HEK293 (cell line): ENCODE data around the gene ARMC3.

Source experiments
- ELK4 ChIP-seq: IDR thresholded peaks from 2 replicates; pipeline ENCODE4 v1.6.1; 2011; ENCODE audit warnings: mild to moderate bottlenecking, low read depth, low read length, borderline replicate concordance
- GLIS2 ChIP-seq: fragments of 450-650 bp; formaldehyde crosslinking; IDR thresholded peaks from 2 replicates; pipeline ENCODE4 v1.5.1; 2016; ENCODE audit warnings: missing biosample characterization, missing genetic modification characterization
- HIC1 ChIP-seq: fragments of 450-650 bp; formaldehyde crosslinking; IDR thresholded peaks from 2 replicates; pipeline ENCODE4 v1.5.1; 2016; ENCODE audit warnings: missing biosample characterization, missing genetic modification characterization
- INSM2 ChIP-seq: fragments of 450-650 bp; formaldehyde crosslinking; IDR thresholded peaks from 2 replicates; pipeline ENCODE4 v1.5.1; 2016; ENCODE audit warnings: missing biosample characterization, missing genetic modification characterization
- KLF17 ChIP-seq: fragments of 450-650 bp; formaldehyde crosslinking; IDR thresholded peaks from 2 replicates; pipeline ENCODE4 v1.5.1; 2016; ENCODE audit warnings: missing biosample characterization, missing genetic modification characterization
- OSR2 ChIP-seq: fragments of 450-650 bp; formaldehyde crosslinking; IDR thresholded peaks from 2 replicates; pipeline ENCODE4 v1.5.1; 2016; ENCODE audit warnings: missing biosample characterization, missing genetic modification characterization
- SCRT1 ChIP-seq: fragments of 450-650 bp; formaldehyde crosslinking; IDR thresholded peaks from 2 replicates; pipeline ENCODE4 v1.5.1; 2016; ENCODE audit warnings: missing biosample characterization, missing genetic modification characterization, borderline replicate concordance
- SP2 ChIP-seq: fragments of 450-650 bp; formaldehyde crosslinking; IDR thresholded peaks from 2 replicates; pipeline ENCODE4 v1.5.1; 2016; ENCODE audit warnings: missing biosample characterization, missing genetic modification characterization
- SP3 ChIP-seq: fragments of 450-650 bp; formaldehyde crosslinking; IDR thresholded peaks from 2 replicates; pipeline ENCODE4 v1.5.1; 2016; ENCODE audit warnings: missing biosample characterization, missing genetic modification characterization
- TRIM28 ChIP-seq: IDR thresholded peaks from 2 replicates; pipeline ENCODE4 v1.6.1; 2011; ENCODE audit warnings: low read length, control low read depth, borderline replicate concordance
- WT1 ChIP-seq: fragments of 450-650 bp; formaldehyde crosslinking; IDR thresholded peaks from 2 replicates; pipeline ENCODE4 v1.5.1; 2016; ENCODE audit warnings: missing biosample characterization, missing genetic modification characterization
- YY1 ChIP-seq: fragments of 450-650 bp; formaldehyde crosslinking; IDR thresholded peaks from 2 replicates; pipeline ENCODE4 v1.5.1; 2018; ENCODE audit warnings: missing biosample characterization, missing genetic modification characterization
- YY2 ChIP-seq: fragments of 450-650 bp; formaldehyde crosslinking; IDR thresholded peaks from 2 replicates; pipeline ENCODE4 v1.5.1; 2016; ENCODE audit warnings: missing biosample characterization, missing genetic modification characterization
- ZBTB21 ChIP-seq: fragments of 450-650 bp; formaldehyde crosslinking; IDR thresholded peaks from 2 replicates; pipeline ENCODE4 v1.5.1; 2017; ENCODE audit warnings: missing biosample characterization, missing genetic modification characterization
- ZFP37 ChIP-seq: fragments of 450-650 bp; formaldehyde crosslinking; IDR thresholded peaks from 2 replicates; pipeline ENCODE4 v1.5.1; 2016; ENCODE audit warnings: missing biosample characterization, missing genetic modification characterization
- ZNF133 ChIP-seq: fragments of 450-650 bp; formaldehyde crosslinking; IDR thresholded peaks from 2 replicates; pipeline ENCODE4 v1.5.1; 2016; ENCODE audit warnings: missing biosample characterization, missing genetic modification characterization
- ZNF302 ChIP-seq: fragments of 450-650 bp; formaldehyde crosslinking; IDR thresholded peaks from 2 replicates; pipeline ENCODE4 v1.5.1; 2016; ENCODE audit warnings: missing biosample characterization, missing genetic modification characterization, low read depth
- ZNF311 ChIP-seq: fragments of 450-650 bp; formaldehyde crosslinking; IDR thresholded peaks from 2 replicates; pipeline ENCODE4 v1.5.1; 2017; ENCODE audit warnings: missing biosample characterization, missing genetic modification characterization, borderline replicate concordance
- ZNF398 ChIP-seq: fragments of 450-650 bp; formaldehyde crosslinking; IDR thresholded peaks from 2 replicates; pipeline ENCODE4 v1.5.1; 2017; ENCODE audit warnings: missing biosample characterization, missing genetic modification characterization
- ZNF433 ChIP-seq: fragments of 450-650 bp; formaldehyde crosslinking; IDR thresholded peaks from 2 replicates; pipeline ENCODE4 v1.5.1; 2016; ENCODE audit warnings: missing biosample characterization, missing genetic modification characterization, low read depth
- ZNF510 ChIP-seq: fragments of 450-650 bp; formaldehyde crosslinking; IDR thresholded peaks from 2 replicates; pipeline ENCODE4 v1.5.1; 2018; ENCODE audit warnings: mild to moderate bottlenecking, missing genetic modification characterization, missing biosample characterization; ENCODE audit not compliant: insufficient replicate concordance
- ZNF571 ChIP-seq: fragments of 450-650 bp; formaldehyde crosslinking; IDR thresholded peaks from 2 replicates; pipeline ENCODE4 v1.5.0; 2017; ENCODE audit warnings: missing biosample characterization, missing genetic modification characterization
- ZNF624 ChIP-seq: fragments of 450-650 bp; formaldehyde crosslinking; IDR thresholded peaks from 2 replicates; pipeline ENCODE4 v1.5.1; 2017; ENCODE audit warnings: missing biosample characterization, missing genetic modification characterization
- ZNF626 ChIP-seq: fragments of 450-650 bp; sonication (Bioruptor Pico); formaldehyde crosslinking; IDR thresholded peaks from 2 replicates; pipeline ENCODE4 v1.5.1; 2018; ENCODE audit warnings: missing biosample characterization, missing genetic modification characterization, inconsistent platforms
- ZNF658 ChIP-seq: fragments of 450-650 bp; formaldehyde crosslinking; IDR thresholded peaks from 2 replicates; pipeline ENCODE4; 2016; ENCODE audit warnings: missing biosample characterization, missing genetic modification characterization
- ZNF670 ChIP-seq: fragments of 450-650 bp; formaldehyde crosslinking; IDR thresholded peaks from 2 replicates; pipeline ENCODE4 v1.5.1; 2016; ENCODE audit warnings: missing biosample characterization, missing genetic modification characterization, low read depth
- ZNF791 ChIP-seq: fragments of 450-650 bp; formaldehyde crosslinking; IDR thresholded peaks from 2 replicates; pipeline ENCODE4 v1.5.1; 2016; ENCODE audit warnings: missing biosample characterization, missing genetic modification characterization
- ZNF843 ChIP-seq: fragments of 450-650 bp; formaldehyde crosslinking; IDR thresholded peaks from 2 replicates; pipeline ENCODE4 v1.5.1; 2016; ENCODE audit warnings: missing biosample characterization, missing genetic modification characterization
- ZSCAN16 ChIP-seq: fragments of 450-650 bp; formaldehyde crosslinking; IDR thresholded peaks from 2 replicates; pipeline ENCODE4 v1.5.1; 2016; ENCODE audit warnings: missing biosample characterization, missing genetic modification characterization
- TF ChIP-seq, protein P1 (sequence below): fragments of 450-650 bp; formaldehyde crosslinking; IDR thresholded peaks from 2 replicates; pipeline ENCODE4 v1.5.1; 2016; ENCODE audit warnings: missing biosample characterization, missing genetic modification characterization
- TF ChIP-seq, protein P2 (sequence below): sonication (generic); formaldehyde crosslinking; IDR thresholded peaks from 2 replicates; pipeline ENCODE4 v1.8.1; 2022; ENCODE audit warnings: mild to moderate bottlenecking, moderate library complexity, missing genetic modification reagents

ARMC3 gene

DNA sequence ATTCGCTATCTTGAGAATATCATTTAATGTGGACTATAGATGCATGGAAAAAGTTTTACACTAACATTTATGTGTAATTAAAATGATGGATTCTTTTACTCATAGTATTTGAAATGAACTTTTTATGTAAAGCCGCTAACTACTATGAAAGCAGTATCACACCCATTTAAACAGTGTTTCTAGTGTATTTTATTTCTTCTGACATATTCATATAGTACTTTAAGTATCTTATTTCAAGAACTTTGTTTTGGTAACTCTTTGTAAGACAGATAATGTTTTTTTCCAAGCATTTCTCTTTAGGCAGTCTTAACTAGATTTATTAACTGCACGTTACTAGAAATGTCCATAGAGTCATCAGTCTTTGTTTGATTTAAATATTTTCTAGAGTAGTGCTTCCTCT, 12.5 kb upstream of the ARMC3 start (continued):
- TF ChIP-seq SCRT1 (tag by site-specific recombination) = 0 out of 2 replicates have a peak, but pooled peaks have one; percentile 40
- TF ChIP-seq ZNF510 (tag by site-specific recombination) = no peak
- TF ChIP-seq, protein P1, sequence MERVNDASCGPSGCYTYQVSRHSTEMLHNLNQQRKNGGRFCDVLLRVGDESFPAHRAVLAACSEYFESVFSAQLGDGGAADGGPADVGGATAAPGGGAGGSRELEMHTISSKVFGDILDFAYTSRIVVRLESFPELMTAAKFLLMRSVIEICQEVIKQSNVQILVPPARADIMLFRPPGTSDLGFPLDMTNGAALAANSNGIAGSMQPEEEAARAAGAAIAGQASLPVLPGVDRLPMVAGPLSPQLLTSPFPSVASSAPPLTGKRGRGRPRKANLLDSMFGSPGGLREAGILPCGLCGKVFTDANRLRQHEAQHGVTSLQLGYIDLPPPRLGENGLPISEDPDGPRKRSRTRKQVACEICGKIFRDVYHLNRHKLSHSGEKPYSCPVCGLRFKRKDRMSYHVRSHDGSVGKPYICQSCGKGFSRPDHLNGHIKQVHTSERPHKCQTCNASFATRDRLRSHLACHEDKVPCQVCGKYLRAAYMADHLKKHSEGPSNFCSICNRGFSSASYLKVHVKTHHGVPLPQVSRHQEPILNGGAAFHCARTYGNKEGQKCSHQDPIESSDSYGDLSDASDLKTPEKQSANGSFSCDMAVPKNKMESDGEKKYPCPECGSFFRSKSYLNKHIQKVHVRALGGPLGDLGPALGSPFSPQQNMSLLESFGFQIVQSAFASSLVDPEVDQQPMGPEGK (tag by site-specific recombination) = no peak
- TF ChIP-seq YY1 (tag by site-specific recombination) = no peak
- TF ChIP-seq OSR2 = peak; percentile 58; the same call in 1 of the 2 replicates
- TF ChIP-seq HIC1 (tag by site-specific recombination) = peak; percentile 77
- no peak for TF ChIP-seq SP3 (tag by site-specific recombination)
- TF ChIP-seq ZNF311 = no peak
- no peak for TF ChIP-seq ZNF433 (tag by site-specific recombination)
- no peak for TF ChIP-seq ZNF571
- TF ChIP-seq ZNF791 (tag by site-specific recombination) = no peak
- TF ChIP-seq ZNF658 (tag by site-specific recombination) = no peak
- TF ChIP-seq ZSCAN16 (tag by site-specific recombination) = no peak
- no peak for TF ChIP-seq ZNF624 (tag by site-specific recombination)
- no peak for TF ChIP-seq ZNF302
- TF ChIP-seq GLIS2 (tag by site-specific recombination) = no peak
- no peak for TF ChIP-seq SP2 (tag by site-specific recombination)
- TF ChIP-seq ZNF133 (tag by site-specific recombination) = no peak
- TF ChIP-seq ZNF843 = peak; percentile 90
- TF ChIP-seq YY2 (tag by site-specific recombination) = no peak
- no peak for TF ChIP-seq ZNF398
- TF ChIP-seq ZBTB21 (tag by site-specific recombination) = no peak
- TF ChIP-seq ZNF626 (tag by site-specific recombination) = no peak
- TF ChIP-seq TRIM28 = no peak
- TF ChIP-seq ELK4 = no peak
- no peak for TF ChIP-seq ZFP37
- no peak for TF ChIP-seq KLF17 (tag by site-specific recombination)
- no peak for TF ChIP-seq ZNF670 (tag by site-specific recombination)
- TF ChIP-seq, protein P2, sequence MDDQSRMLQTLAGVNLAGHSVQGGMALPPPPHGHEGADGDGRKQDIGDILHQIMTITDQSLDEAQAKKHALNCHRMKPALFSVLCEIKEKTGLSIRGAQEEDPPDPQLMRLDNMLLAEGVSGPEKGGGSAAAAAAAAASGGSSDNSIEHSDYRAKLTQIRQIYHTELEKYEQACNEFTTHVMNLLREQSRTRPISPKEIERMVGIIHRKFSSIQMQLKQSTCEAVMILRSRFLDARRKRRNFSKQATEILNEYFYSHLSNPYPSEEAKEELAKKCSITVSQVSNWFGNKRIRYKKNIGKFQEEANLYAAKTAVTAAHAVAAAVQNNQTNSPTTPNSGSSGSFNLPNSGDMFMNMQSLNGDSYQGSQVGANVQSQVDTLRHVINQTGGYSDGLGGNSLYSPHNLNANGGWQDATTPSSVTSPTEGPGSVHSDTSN = no peak
- 0 out of 2 replicates have a peak, but pooled peaks have one; percentile 49 for TF ChIP-seq WT1 (tag by site-specific recombination)
- no peak for TF ChIP-seq INSM2 (tag by site-specific recombination)
